ENCODE results near the gene CLEC10A.

GRCh38 chr17:7048968-7049367 lies 31.1 kb downstream of the CLEC10A start:
- TF ChIP-seq CTCF (IDR thresholded peaks at IDR 0.05) (no peak), EP300 (IDR thresholded peaks at IDR 0.05) (no peak), POLR2A (IDR thresholded peaks at IDR 0.05) (no peak), POLR2AphosphoS5 (IDR thresholded peaks at IDR 0.05) (no peak)
